Measurements from ENCODE around the gene EDEM1.

DNA sequence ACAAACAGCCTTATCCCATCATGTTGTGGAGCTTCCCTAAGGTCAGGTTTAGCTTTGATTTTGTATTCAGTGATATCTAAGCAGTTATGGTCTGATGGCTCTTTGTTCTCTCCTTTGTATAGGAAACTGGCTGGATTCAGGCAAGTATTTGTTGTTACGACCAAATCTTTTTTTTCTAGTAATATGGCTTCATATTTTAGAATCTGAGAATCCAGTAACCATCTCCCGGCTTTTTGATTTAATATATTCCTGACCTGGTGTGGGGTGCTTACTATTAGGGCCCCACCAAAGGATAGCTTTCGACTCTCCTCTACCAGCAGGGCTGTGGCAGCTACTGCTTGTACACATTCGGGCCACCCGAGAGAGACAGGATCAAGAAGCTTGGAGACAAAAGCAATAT is 42.4 kb upstream of the EDEM1 start:
- TF ChIP-seq, protein P1, sequence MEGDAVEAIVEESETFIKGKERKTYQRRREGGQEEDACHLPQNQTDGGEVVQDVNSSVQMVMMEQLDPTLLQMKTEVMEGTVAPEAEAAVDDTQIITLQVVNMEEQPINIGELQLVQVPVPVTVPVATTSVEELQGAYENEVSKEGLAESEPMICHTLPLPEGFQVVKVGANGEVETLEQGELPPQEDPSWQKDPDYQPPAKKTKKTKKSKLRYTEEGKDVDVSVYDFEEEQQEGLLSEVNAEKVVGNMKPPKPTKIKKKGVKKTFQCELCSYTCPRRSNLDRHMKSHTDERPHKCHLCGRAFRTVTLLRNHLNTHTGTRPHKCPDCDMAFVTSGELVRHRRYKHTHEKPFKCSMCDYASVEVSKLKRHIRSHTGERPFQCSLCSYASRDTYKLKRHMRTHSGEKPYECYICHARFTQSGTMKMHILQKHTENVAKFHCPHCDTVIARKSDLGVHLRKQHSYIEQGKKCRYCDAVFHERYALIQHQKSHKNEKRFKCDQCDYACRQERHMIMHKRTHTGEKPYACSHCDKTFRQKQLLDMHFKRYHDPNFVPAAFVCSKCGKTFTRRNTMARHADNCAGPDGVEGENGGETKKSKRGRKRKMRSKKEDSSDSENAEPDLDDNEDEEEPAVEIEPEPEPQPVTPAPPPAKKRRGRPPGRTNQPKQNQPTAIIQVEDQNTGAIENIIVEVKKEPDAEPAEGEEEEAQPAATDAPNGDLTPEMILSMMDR (IDR thresholded peaks at IDR 0.05) = no peak
- TF ChIP-seq POLR2A (IDR thresholded peaks at IDR 0.05) = no peak

All from ovary (tissue), 3 donors.